CD8-positive, alpha-beta memory T cell (primary cell): ENCODE data around the gene AIF1L. TPM values are rescaled to one million over a fixed set of nuclear protein-coding genes. Genes with fewer than 3 reads are reported as not detected.
A peak's percentile ranks its signal among the peaks of the same experiment; 100 is the strongest.

Source experiments
- CTCF ChIA-PET: fragments of 350-600 bp; sonication (Branson Sonifier 250); formaldehyde crosslinking; loops from one replicate; lab custom pipeline; 2021; ENCODE audit warnings: antibody characterized with exemption; lab: Charles Lee
- POLR2A ChIA-PET: fragments of 350-600 bp; sonication (Branson Sonifier 250); formaldehyde crosslinking; loops from one replicate; lab custom pipeline; 2021; ENCODE audit warnings: antibody characterized with exemption; lab: Charles Lee
- DNase-seq, 5 donors: peaks; one replicate each; pipeline versions ENCODE4 v3.0.0 to v3.0.0-alpha.2; 2020 to 2022; ENCODE audit warnings: mixed read lengths in 1 of 5
- H3K27ac ChIP-seq: one replicate; pipeline ENCODE4 v1.7.0; 2013; ENCODE audit warnings: low read depth, mild to moderate bottlenecking, low read length, moderate library complexity
- H3K27me3 ChIP-seq: 2 replicates; pipeline ENCODE4 v1.7.0; 2013; ENCODE audit warnings: low read length, mild to moderate bottlenecking; ENCODE audit not compliant: insufficient read depth, poor library complexity, severe bottlenecking
- H3K36me3 ChIP-seq: 2 replicates; pipeline ENCODE4 v1.7.0; 2013; ENCODE audit warnings: mild to moderate bottlenecking, low read length, moderate library complexity; ENCODE audit not compliant: insufficient read depth
- H3K4me1 ChIP-seq: 2 replicates; pipeline ENCODE4 v1.7.0; 2013; ENCODE audit warnings: mild to moderate bottlenecking, low read length, moderate library complexity; ENCODE audit not compliant: insufficient read depth
- H3K4me3 ChIP-seq: 2 replicates; pipeline ENCODE4 v1.7.0; 2013; ENCODE audit warnings: mild to moderate bottlenecking, low read length
- H3K9me3 ChIP-seq: 2 replicates; pipeline ENCODE4 v1.7.0; 2013; ENCODE audit warnings: mild to moderate bottlenecking, low read length
- H3K27ac Mint-ChIP-seq, 8 donors: one replicate each; pipeline ENCODE4 v1.8.0; 2020 to 2021; ENCODE audit warnings: mixed read lengths in 8 of 8, mild to moderate bottlenecking in 6 of 8, inconsistent platforms in 3 of 8, moderate library complexity in 3 of 8
- H3K27me3 Mint-ChIP-seq, 2 donors: one replicate each; pipeline ENCODE4 v1.8.0; 2020 to 2021; ENCODE audit warnings: mixed read lengths in 2 of 2, mild to moderate bottlenecking in 1 of 2, moderate library complexity in 1 of 2
- H3K36me3 Mint-ChIP-seq, 3 donors: one replicate each; pipeline ENCODE4 v1.8.0; 2020 to 2021; ENCODE audit warnings: mixed read lengths in 3 of 3, inconsistent platforms in 1 of 3, mild to moderate bottlenecking in 1 of 3
- H3K4me1 Mint-ChIP-seq, 3 donors: one replicate each; pipeline ENCODE4 v1.8.0; 2020 to 2021; ENCODE audit warnings: mixed read lengths in 3 of 3, inconsistent platforms in 1 of 3, mild to moderate bottlenecking in 1 of 3
- H3K4me3 Mint-ChIP-seq, 7 donors: one replicate each; pipeline ENCODE4 v1.8.0; 2020 to 2021; ENCODE audit warnings: mixed read lengths in 7 of 7, mild to moderate bottlenecking in 6 of 7, moderate library complexity in 4 of 7, inconsistent platforms in 2 of 7
- H3K9me3 Mint-ChIP-seq, 5 donors: one replicate each; pipeline ENCODE4 v1.8.0; 2020 to 2022; ENCODE audit warnings: mixed read lengths in 5 of 5, mild to moderate bottlenecking in 3 of 5, moderate library complexity in 2 of 5, inconsistent platforms in 1 of 5
- polyA plus RNA-seq: library from polyadenylated mRNA; unstranded; fragments of 300-500 nt; fragmentation: Illumina TruSeq; gene quantifications from one replicate; pipeline ENCODE4 v1.2.3, GENCODE V29; 2021
- total RNA-seq, 2 experiments: library from RNA; stranded (reverse); gene quantifications; one replicate each; pipeline ENCODE4 v1.2.3, GENCODE V29; 2021

AIF1L gene
- total RNA-seq: under 1 TPM; 0.27 to 0.48 TPM
- polyA plus RNA-seq: not detected

DNA sequence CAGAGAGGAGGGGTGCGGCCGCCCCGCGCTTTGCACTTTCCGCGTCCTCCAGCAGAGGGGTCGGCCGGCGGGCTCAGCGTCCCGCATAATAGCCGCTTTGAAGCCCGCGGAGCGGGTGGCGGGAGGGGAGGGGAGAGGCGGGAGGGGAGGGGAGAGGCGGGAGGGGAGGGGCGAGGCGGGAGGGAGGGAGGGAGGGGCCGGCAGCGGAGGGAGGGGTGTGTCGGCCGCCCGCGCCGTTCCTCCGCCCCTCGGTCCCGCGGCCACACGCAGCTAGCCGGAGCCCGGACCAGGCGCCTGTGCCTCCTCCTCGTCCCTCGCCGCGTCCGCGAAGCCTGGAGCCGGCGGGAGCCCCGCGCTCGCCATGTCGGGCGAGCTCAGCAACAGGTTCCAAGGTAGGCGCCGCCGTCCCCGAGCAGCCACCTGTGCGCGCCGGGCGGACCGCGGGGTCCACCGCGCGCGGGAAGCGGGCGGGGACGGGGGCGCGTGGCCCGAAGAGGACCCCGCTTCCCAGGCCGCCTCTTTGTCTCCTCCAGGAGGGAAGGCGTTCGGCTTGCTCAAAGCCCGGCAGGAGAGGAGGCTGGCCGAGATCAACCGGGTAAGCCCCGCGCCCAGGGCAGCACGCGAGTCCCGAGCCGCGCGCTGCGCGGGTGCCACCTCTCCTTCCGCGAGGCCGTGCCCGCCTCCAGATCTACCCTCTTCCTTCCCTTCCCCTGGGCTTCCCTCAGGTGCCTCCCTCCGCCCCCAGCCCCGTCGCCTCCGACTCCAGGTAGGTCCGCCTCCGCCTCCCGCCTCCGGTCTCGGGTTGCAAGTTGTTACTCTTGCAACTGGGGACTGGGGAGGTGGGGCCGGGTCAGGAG is at the start of gene AIF1L:
Gene AIF1L, plus strand, starts transcription at position 263 of the 857 bp plus-strand sequence. Its CDS starts 99 bp downstream, at position 362.
- H3K9me3 ChIP-seq: no peaks in the 10 kb centered on the region
- Mint-ChIP-seq H3K36me3 (no peaks in the 10 kb centered on the region), H3K4me3 (peak within 1 kb of the TSS in 6 of 7 donors; percentile 50 to 75 (median 67)), H3K27me3 (peaks cover 22 to 41% of the 10 kb centered on the region in 2 donors), H3K27ac (peak within 1 kb of the TSS in 2 of 8 donors; percentile 32 to 59), H3K9me3 (no peaks in the 10 kb centered on the region), H3K4me1 (peaks cover 4 to 9% (median 6%) of the 10 kb centered on the region in 3 donors)
- POLR2A ChIA-PET: no interaction called here
- H3K27ac ChIP-seq: no peak within 1 kb of the TSS
- no peak for DNase-seq
- no peaks in the 10 kb centered on the region for H3K4me1 ChIP-seq
- H3K36me3 ChIP-seq: no peaks in the 10 kb centered on the region
- CTCF ChIA-PET: interaction anchor here (1.1 kb wide), 2 partner anchors 8 to 10 kb away, joined by 4 read pairs; no protein-coding TSS in a partner anchor
- peaks cover 32% of the 10 kb centered on the region for H3K27me3 ChIP-seq
- peak within 1 kb of the TSS; percentile 27 for H3K4me3 ChIP-seq

- peaks cover 4% of the 10 kb centered on the region for H3K4me1 ChIP-seq
- Mint-ChIP-seq H3K36me3 (no peaks in the 10 kb centered on the region), H3K9me3 (no peaks in the 10 kb centered on the region), H3K4me1 (peaks cover 0 to 5% (median 2%) of the 10 kb centered on the region in 3 donors), H3K27me3 (peaks cover 5 to 14% of the 10 kb centered on the region in 2 donors), H3K4me3 (peak overlapping the region in 2 of 7 donors; percentile 18 to 38), H3K27ac (no peak overlapping the region)
- ChIA-PET POLR2A (no interaction called here), CTCF (interaction anchor here (0.6 to 2.4 kb wide), 23 partner anchors 9 to 928 kb away, joined by 3 to 24 read pairs (median 4); no protein-coding TSS in a partner anchor)
- no peaks in the 10 kb centered on the region for H3K9me3 ChIP-seq
- DNase-seq: peak; percentile 38 to 72 (median 53)
- no peak overlapping the region for H3K4me3 ChIP-seq
- H3K27ac ChIP-seq: no peak overlapping the region
- H3K27me3 ChIP-seq: peaks cover 27% of the 10 kb centered on the region
- H3K36me3 ChIP-seq: no peaks in the 10 kb centered on the region
Observed at GRCh38 chr9:131046581-131047202, 49.6 kb upstream of the AIF1L start.

GRCh38 chr9:131048332-131048731 is 48.0 kb upstream of the AIF1L start:
- Histone ChIP-seq H3K27ac (no peak overlapping the region), H3K36me3 (no peaks in the 10 kb centered on the region), H3K27me3 (peaks cover 40% of the 10 kb centered on the region), H3K9me3 (no peaks in the 10 kb centered on the region), H3K4me1 (peaks cover 4% of the 10 kb centered on the region), H3K4me3 (no peak overlapping the region)
- H3K4me1 Mint-ChIP-seq: peaks cover 0 to 5% (median 2%) of the 10 kb centered on the region in 3 donors
- ChIA-PET POLR2A (no interaction called here), CTCF (no interaction called here)
- peaks cover 7 to 14% of the 10 kb centered on the region in 2 donors for H3K27me3 Mint-ChIP-seq
- no peak overlapping the region for H3K27ac Mint-ChIP-seq
- no peaks in the 10 kb centered on the region for H3K9me3 Mint-ChIP-seq
- H3K36me3 Mint-ChIP-seq: no peaks in the 10 kb centered on the region
- no peak overlapping the region for H3K4me3 Mint-ChIP-seq
- no peak for DNase-seq

- Histone ChIP-seq H3K9me3 (no peaks in the 10 kb centered on the region), H3K27me3 (peaks cover 40% of the 10 kb centered on the region), H3K4me1 (peaks cover 4% of the 10 kb centered on the region), H3K36me3 (no peaks in the 10 kb centered on the region), H3K4me3 (no peak overlapping the region), H3K27ac (no peak overlapping the region)
- Mint-ChIP-seq H3K36me3 (no peaks in the 10 kb centered on the region), H3K27me3 (peaks cover 7 to 14% of the 10 kb centered on the region in 2 donors), H3K9me3 (no peaks in the 10 kb centered on the region), H3K27ac (peak overlapping the region in 1 of 8 donors; percentile 29), H3K4me3 (no peak overlapping the region), H3K4me1 (peaks cover 0 to 5% (median 2%) of the 10 kb centered on the region in 3 donors)
- POLR2A ChIA-PET: no interaction called here
- no peak for DNase-seq
- CTCF ChIA-PET: interaction anchor here (1.0 kb wide), 1 partner anchor 9 kb away, joined by 3 read pairs; no protein-coding TSS in a partner anchor
Observed at GRCh38 chr9:131048820-131049219, 47.5 kb upstream of the AIF1L start.

GRCh38 chr9:131049829-131050715 is 46.3 kb upstream of the AIF1L start:
- no peak for DNase-seq
- Histone ChIP-seq H3K4me3 (no peak overlapping the region), H3K9me3 (no peaks in the 10 kb centered on the region), H3K36me3 (no peaks in the 10 kb centered on the region), H3K27ac (no peak overlapping the region), H3K27me3 (peaks cover 45% of the 10 kb centered on the region), H3K4me1 (peaks cover 4% of the 10 kb centered on the region)
- Mint-ChIP-seq H3K36me3 (no peaks in the 10 kb centered on the region), H3K4me1 (peaks cover 0 to 5% (median 2%) of the 10 kb centered on the region in 3 donors), H3K27me3 (peaks cover 10 to 14% of the 10 kb centered on the region in 2 donors), H3K27ac (no peak overlapping the region), H3K4me3 (no peak overlapping the region), H3K9me3 (no peaks in the 10 kb centered on the region)
- ChIA-PET POLR2A (no interaction called here), CTCF (interaction anchor here (1.0 kb wide), 1 partner anchor 8 kb away, joined by 3 read pairs; no protein-coding TSS in a partner anchor)

DNA sequence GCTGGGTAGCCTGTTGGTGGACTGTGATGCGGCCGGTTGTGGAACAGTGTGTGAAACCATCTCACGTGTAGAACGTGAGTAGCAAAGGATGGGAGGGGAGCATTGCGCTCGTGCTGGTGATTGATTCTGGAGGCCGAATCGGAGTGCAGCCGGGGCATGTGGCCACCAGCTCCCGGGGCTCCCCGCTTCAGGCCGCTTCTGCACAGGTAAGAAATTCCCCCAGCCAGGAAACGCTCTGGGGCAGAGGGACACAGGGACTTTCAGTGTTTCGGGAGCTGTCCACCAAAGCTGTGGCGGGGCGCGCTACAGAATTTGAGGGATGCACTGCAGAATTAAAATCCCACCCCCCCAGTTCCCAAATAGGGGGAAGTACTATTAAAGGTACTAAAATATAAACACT is 45.5 kb upstream of the AIF1L start:
- Histone ChIP-seq H3K27me3 (peaks cover 46% of the 10 kb centered on the region), H3K4me1 (peaks cover 4% of the 10 kb centered on the region), H3K9me3 (no peaks in the 10 kb centered on the region), H3K4me3 (no peak overlapping the region), H3K27ac (no peak overlapping the region), H3K36me3 (no peaks in the 10 kb centered on the region)
- ChIA-PET CTCF (no interaction called here), POLR2A (no interaction called here)
- no peak for DNase-seq
- Mint-ChIP-seq H3K4me1 (peaks cover 0 to 5% (median 2%) of the 10 kb centered on the region in 3 donors), H3K27ac (no peak overlapping the region), H3K36me3 (no peaks in the 10 kb centered on the region), H3K27me3 (peaks cover 10 to 14% of the 10 kb centered on the region in 2 donors), H3K9me3 (no peaks in the 10 kb centered on the region), H3K4me3 (no peak overlapping the region)

- H3K27ac ChIP-seq: no peak overlapping the region
- ChIA-PET POLR2A (no interaction called here), CTCF (no interaction called here)
- no peaks in the 10 kb centered on the region for H3K4me1 ChIP-seq
- peaks cover 0 to under 1% (median 0%) of the 10 kb centered on the region in 3 donors for H3K4me1 Mint-ChIP-seq
- no peaks in the 10 kb centered on the region for H3K36me3 Mint-ChIP-seq
- H3K36me3 ChIP-seq: no peaks in the 10 kb centered on the region
- no peak for DNase-seq
- H3K9me3 ChIP-seq: no peaks in the 10 kb centered on the region
- H3K9me3 Mint-ChIP-seq: no peaks in the 10 kb centered on the region
- H3K4me3 Mint-ChIP-seq: no peak overlapping the region
- no peak overlapping the region for H3K4me3 ChIP-seq
- peaks cover 9 to 14% of the 10 kb centered on the region in 2 donors for H3K27me3 Mint-ChIP-seq
- H3K27me3 ChIP-seq: peaks cover 46% of the 10 kb centered on the region
- no peak overlapping the region for H3K27ac Mint-ChIP-seq
Observed at GRCh38 chr9:131051592-131052517, 44.5 kb upstream of the AIF1L start.
